Retinal pigment epithelial cell (primary cell): Measurements from ENCODE around the gene FSHR.

Source experiments
- DNase-seq: peaks from one replicate; pipeline ENCODE4 v3.0.0-alpha.2; 2010; ENCODE audit warnings: low read depth
- H3K4me3 ChIP-seq: 2 replicates; pipeline ENCODE4 v1.5.1; 2011; ENCODE audit warnings: mild to moderate bottlenecking, low read length, control low read depth, moderate library complexity
- TF ChIP-seq, protein P1 (sequence below): conservative IDR thresholded peaks from 2 replicates; pipeline ENCODE4 v1.5.1; 2011; ENCODE audit warnings: low read depth, low read length, control low read depth, inconsistent platforms

Gene FSHR

GRCh38 chr2:49162151-49162550 is 7.8 kb upstream of the FSHR start:
- DNase-seq = peak; percentile 90

GRCh38 chr2:49154891-49155290 is 576 bp upstream of the FSHR start:
- TF ChIP-seq, protein P1, sequence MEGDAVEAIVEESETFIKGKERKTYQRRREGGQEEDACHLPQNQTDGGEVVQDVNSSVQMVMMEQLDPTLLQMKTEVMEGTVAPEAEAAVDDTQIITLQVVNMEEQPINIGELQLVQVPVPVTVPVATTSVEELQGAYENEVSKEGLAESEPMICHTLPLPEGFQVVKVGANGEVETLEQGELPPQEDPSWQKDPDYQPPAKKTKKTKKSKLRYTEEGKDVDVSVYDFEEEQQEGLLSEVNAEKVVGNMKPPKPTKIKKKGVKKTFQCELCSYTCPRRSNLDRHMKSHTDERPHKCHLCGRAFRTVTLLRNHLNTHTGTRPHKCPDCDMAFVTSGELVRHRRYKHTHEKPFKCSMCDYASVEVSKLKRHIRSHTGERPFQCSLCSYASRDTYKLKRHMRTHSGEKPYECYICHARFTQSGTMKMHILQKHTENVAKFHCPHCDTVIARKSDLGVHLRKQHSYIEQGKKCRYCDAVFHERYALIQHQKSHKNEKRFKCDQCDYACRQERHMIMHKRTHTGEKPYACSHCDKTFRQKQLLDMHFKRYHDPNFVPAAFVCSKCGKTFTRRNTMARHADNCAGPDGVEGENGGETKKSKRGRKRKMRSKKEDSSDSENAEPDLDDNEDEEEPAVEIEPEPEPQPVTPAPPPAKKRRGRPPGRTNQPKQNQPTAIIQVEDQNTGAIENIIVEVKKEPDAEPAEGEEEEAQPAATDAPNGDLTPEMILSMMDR = no peak
- no peak for DNase-seq
- H3K4me3 ChIP-seq = no peak overlapping the region

More at GRCh38 chr2:49162151-49162550, 7.8 kb upstream of the FSHR start:
- no peak overlapping the region for H3K4me3 ChIP-seq
- TF ChIP-seq, protein P1 = no peak

DNA sequence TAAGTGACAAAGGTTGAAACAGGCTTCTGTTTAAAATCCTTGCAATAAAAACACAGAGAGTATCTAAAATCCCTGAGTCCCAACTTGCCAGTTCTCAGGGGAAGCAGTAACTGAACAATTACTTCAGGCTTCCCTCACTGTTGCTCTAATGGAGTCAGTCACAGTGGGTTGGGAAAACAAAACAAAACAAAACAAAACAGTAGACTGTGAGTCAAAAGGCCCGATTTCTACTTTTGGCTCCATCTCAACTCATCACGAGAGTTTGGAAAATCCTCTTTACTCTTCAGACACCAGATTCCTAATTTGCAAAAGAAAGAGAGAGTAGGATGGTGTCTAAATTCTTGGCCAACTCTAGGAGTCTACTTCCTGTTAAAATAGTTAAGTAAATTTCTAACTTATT is 1.1 kb downstream of the FSHR start:
- no peak for DNase-seq
- TF ChIP-seq, protein P1 = no peak

GRCh38 chr2:49152824-49153223 is 1.5 kb downstream of the FSHR start:
- no peak for DNase-seq
- H3K4me3 ChIP-seq = no peak overlapping the region
- TF ChIP-seq, protein P1 = no peak

More for the DNA sequence above, 1.1 kb downstream of the FSHR start:
- H3K4me3 ChIP-seq = no peak overlapping the region

DNA sequence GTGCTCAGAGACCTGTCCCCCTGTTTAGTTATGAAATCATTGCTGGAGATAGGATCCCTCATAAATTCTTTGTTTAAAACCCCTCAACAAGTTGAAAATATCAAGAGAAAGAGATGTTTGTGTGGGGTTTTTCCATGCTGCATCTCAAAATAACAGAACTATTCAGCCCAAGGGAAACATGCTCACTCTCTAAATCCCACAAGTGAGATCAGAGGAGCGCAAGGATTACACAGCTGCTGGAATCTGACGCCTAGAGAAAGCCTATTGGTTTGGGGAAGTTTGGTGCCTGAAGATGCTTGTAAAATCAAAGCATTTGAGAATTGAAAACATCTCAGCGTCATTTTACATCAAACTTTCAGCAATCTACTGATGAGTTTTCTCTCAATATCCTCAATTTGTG is 7.9 kb downstream of the FSHR start:
- TF ChIP-seq, protein P1 = no peak
- DNase-seq = no peak
- no peak overlapping the region for H3K4me3 ChIP-seq

DNA sequence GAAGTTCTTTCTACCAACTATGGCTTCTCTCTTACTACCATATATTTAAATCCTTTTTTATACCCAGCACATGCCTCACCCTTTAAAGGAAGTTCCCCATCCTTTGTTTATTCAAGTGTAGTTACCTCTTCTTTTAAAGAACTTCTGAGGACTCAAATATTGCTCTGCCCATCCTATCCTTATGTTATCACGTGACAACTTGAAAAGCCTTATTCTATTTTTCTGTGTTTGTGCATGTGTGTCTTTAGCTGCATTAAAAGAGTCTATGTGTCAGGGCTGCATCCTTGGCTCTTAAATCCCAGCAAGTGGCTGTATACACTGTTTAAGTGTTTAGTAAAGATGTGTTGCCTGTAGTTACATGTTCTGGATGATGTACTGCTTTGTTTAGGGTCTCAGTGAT is 22.5 kb downstream of the FSHR start:
- no peak overlapping the region for H3K4me3 ChIP-seq
- DNase-seq = no peak
- TF ChIP-seq, protein P1 = no peak

GRCh38 chr2:49129034-49129433 is 25.3 kb downstream of the FSHR start:
- TF ChIP-seq, protein P1 = no peak
- no peak for DNase-seq

More at GRCh38 chr2:49129034-49129433, 25.3 kb downstream of the FSHR start:
- no peak overlapping the region for H3K4me3 ChIP-seq
